GM10248 (cell line): ENCODE measurements around the gene TBP.
A peak's percentile ranks its signal among the peaks of the same experiment; 100 is the strongest.

Experiments used
- CTCF ChIA-PET: fragments of 300-600 bp; sonication (Branson Sonifier 250); formaldehyde crosslinking; extraction: SDS; loops from one replicate; lab custom pipeline; 2021; ENCODE audit warnings: antibody characterized with exemption; lab: Yijun Ruan, JAX
- POLR2A ChIA-PET: fragments of 350-650 bp; sonication (Branson Sonifier 250); formaldehyde crosslinking; extraction: SDS; loops from one replicate; lab custom pipeline; 2020; ENCODE audit warnings: antibody characterized with exemption; lab: Yijun Ruan, JAX
- DNase-seq: peaks from one replicate; pipeline ENCODE4 v3.0.0; 2012; ENCODE audit errors: extremely low spot score
- CTCF ChIP-seq: IDR thresholded peaks from 2 replicates; pipeline ENCODE4 v1.5.1; 2012; ENCODE audit warnings: mild to moderate bottlenecking, low read depth; ENCODE audit errors: extremely low read depth, missing control alignments, control extremely low read depth

Gene TBP

GRCh38 chr6:170564936-170565530 is 10.9 kb downstream of the TBP start:
- POLR2A ChIA-PET = no interaction called here
- no peak for TF ChIP-seq CTCF
- CTCF ChIA-PET = interaction anchor here (1.0 kb wide), 1 partner anchor 19 kb away, joined by 7 read pairs; the partner anchor contains the start of gene PDCD2
- no peak for DNase-seq

- POLR2A ChIA-PET = no interaction called here
- TF ChIP-seq CTCF = no peak
- CTCF ChIA-PET = interaction anchor here (1.1 to 2.9 kb wide), 4 partner anchors 11 to 21 kb away, joined by 3 to 10 read pairs (median 4); partner anchors contain the start of gene PDCD2
- DNase-seq = no peak
These were observed 18.7 kb downstream of the TBP start for GRCh38 chr6:170572704-170573466.

- ChIA-PET POLR2A (no interaction called here), CTCF (interaction anchor here (0.8 to 2.9 kb wide), 6 partner anchors 9 to 58 kb away, joined by 3 to 10 read pairs (median 4); partner anchors contain the start of gene PDCD2)
- TF ChIP-seq CTCF = peak; percentile 30
- DNase-seq = no peak
These were observed 21.1 kb downstream of the TBP start for GRCh38 chr6:170575250-170575649.

GRCh38 chr6:170578909-170579308 is 24.7 kb downstream of the TBP start:
- POLR2A ChIA-PET = no interaction called here
- CTCF ChIA-PET = interaction anchor here (1.4 kb wide), 1 partner anchor 11 kb away, joined by 5 read pairs; no protein-coding TSS in a partner anchor
- no peak for DNase-seq
- TF ChIP-seq CTCF = no peak

GRCh38 chr6:170583756-170584180 is 29.6 kb downstream of the TBP start:
- no peak for TF ChIP-seq CTCF
- peak; percentile 15 for DNase-seq
- ChIA-PET CTCF (interaction anchor here (0.8 to 1.7 kb wide), 7 partner anchors 10 to 793 kb away, joined by 3 to 10 read pairs (median 4); no protein-coding TSS in a partner anchor), POLR2A (interaction anchor here (1.0 kb wide), 1 partner anchor 28 kb away, joined by 3 read pairs; no protein-coding TSS in a partner anchor)
